Measurements from ENCODE around the gene RHBDF2. TPM values are rescaled to one million over a fixed set of nuclear protein-coding genes. Genes with fewer than 3 reads are reported as not detected.

RHBDF2 gene
- total and polyA plus RNA-seq, 2 donors (not counting 3 experiments of a cell fraction or from before 2014, with no cell fraction given) = 25.5 to 38.5 TPM

DNA sequence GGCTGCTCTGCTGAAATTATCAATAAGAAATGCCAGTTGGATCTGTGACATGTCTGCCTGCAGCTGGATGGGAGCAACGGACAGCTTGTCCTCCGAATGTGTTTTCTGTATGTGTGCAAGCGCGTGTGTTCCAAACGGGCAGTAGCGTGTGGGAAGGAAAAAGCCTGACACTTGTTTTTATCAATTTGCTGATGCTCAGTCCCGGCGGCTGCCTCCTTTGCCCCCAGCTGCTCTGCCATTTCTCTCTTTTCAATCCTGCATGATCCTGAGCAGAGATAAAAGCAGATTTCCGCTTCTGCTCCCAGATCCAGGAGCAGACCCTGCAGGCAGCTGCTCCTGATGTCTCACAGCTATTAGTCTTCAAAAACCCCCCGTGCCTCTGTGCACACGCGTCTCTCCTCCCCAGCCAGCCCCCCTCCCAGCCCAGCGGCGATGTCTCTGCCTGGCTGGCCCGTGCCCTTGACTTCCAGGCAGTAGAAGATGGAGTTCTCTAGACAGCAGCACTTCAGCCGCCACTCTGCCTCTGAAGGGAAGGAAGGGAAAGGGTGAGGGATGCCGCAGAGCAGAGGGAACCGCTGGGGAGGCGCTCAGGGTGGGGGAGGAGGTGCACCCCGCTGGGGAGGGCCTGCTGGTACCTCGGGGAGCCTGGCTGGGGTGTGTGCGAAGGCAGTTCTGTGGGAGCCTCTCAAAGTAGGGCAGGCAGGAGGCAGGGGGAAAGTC, 42.8 kb upstream of the RHBDF2 start:
- intact Hi-C loops (cut with micrococcal nuclease) = no loop called here
- no peak for TF ChIP-seq POLR2AphosphoS5 (IDR thresholded peaks at IDR 0.05; ENCODE audit: insufficient read depth, low read depth, low read length)
- no peak for TF ChIP-seq JUN (IDR thresholded peaks at IDR 0.05; ENCODE audit: borderline replicate concordance, insufficient read depth, insufficient read length, low read depth)
- TF ChIP-seq, protein P1, sequence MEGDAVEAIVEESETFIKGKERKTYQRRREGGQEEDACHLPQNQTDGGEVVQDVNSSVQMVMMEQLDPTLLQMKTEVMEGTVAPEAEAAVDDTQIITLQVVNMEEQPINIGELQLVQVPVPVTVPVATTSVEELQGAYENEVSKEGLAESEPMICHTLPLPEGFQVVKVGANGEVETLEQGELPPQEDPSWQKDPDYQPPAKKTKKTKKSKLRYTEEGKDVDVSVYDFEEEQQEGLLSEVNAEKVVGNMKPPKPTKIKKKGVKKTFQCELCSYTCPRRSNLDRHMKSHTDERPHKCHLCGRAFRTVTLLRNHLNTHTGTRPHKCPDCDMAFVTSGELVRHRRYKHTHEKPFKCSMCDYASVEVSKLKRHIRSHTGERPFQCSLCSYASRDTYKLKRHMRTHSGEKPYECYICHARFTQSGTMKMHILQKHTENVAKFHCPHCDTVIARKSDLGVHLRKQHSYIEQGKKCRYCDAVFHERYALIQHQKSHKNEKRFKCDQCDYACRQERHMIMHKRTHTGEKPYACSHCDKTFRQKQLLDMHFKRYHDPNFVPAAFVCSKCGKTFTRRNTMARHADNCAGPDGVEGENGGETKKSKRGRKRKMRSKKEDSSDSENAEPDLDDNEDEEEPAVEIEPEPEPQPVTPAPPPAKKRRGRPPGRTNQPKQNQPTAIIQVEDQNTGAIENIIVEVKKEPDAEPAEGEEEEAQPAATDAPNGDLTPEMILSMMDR (IDR thresholded peaks at IDR 0.05; ENCODE audit: extremely low read depth in 1 of 2, insufficient read depth in 1 of 2, low read depth in 1 of 2, low read length in 2 of 2) = no peak
- TF ChIP-seq POLR2A (IDR thresholded peaks at IDR 0.05; ENCODE audit: low read depth, low read length) = no peak
- no peak for TF ChIP-seq GATA2 (IDR thresholded peaks at IDR 0.05; ENCODE audit: insufficient read depth, insufficient read length, low read depth, low read length)
- TF ChIP-seq FOS (IDR thresholded peaks at IDR 0.05; ENCODE audit: borderline replicate concordance, insufficient read depth, low read length) = no peak
- TF ChIP-seq MYC (IDR thresholded peaks at IDR 0.05; ENCODE audit: low read depth, low read length) = no peak
- TF ChIP-seq, protein P2, sequence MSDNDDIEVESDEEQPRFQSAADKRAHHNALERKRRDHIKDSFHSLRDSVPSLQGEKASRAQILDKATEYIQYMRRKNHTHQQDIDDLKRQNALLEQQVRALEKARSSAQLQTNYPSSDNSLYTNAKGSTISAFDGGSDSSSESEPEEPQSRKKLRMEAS (IDR thresholded peaks at IDR 0.05; ENCODE audit: insufficient read depth, insufficient read length) = no peak
- no peak for TF ChIP-seq EZH2 (IDR thresholded peaks at IDR 0.05; ENCODE audit: borderline replicate concordance, low read depth, low read length, severe bottlenecking)
- Histone ChIP-seq H3K79me2 (ENCODE audit: control insufficient read depth, insufficient read depth, low read length) (no peaks in the 10 kb centered on the region), H4K20me1 (replicated peaks; ENCODE audit: control insufficient read depth, extremely low read depth, insufficient read depth, low read length) (no peaks in the 10 kb centered on the region), H3K4me3 (replicated peaks in 1 of 3; ENCODE audit: insufficient read depth in 1 of 3, low read depth in 1 of 3, low read length in 3 of 3) (no peak overlapping the region), H3K4me1 (ENCODE audit: control insufficient read depth, extremely low read depth, insufficient read depth, low read length) (peaks cover 10% of the 10 kb centered on the region), H3K9me1 (replicated peaks; ENCODE audit: control insufficient read depth, extremely low read depth, insufficient read depth, low read length) (no peaks in the 10 kb centered on the region), H3K9me3 (replicated peaks; ENCODE audit: control insufficient read depth, insufficient read depth, low read length) (no peaks in the 10 kb centered on the region), H3K9ac (replicated peaks; ENCODE audit: extremely low read depth, insufficient read depth, low read length) (no peak overlapping the region), H3K27ac (ENCODE audit: insufficient read depth, low read depth, low read length) (no peak overlapping the region), H3K27me3 (ENCODE audit: control insufficient read depth in 2 of 2, insufficient read depth in 2 of 2, low read length in 2 of 2) (peaks cover 0 to 5% of the 10 kb centered on the region in 2 experiments), H3K4me2 (ENCODE audit: insufficient read depth, low read length) (no peak overlapping the region), H2AFZ (ENCODE audit: low read depth, low read length) (no peak overlapping the region), H3K36me3 (ENCODE audit: control insufficient read depth in 2 of 2, extremely low read depth in 1 of 2, insufficient read depth in 2 of 2, low read length in 2 of 2) (no peaks in the 10 kb centered on the region)
- no TSS peak for BruUV-seq (replicated peaks)
- dilution Hi-C loops (cut with MboI; ENCODE audit: extremely low pct_ligation_motif_present, low sequenced_read_pairs) = no loop called here
- CTCF ChIA-PET = interaction anchor here (1.0 to 5.6 kb wide), 7 partner anchors 13 to 138 kb away, joined by 3 to 106 read pairs (median 26); no protein-coding TSS in a partner anchor
- POLR2A ChIA-PET = no interaction called here
- FAIRE-seq (no peak), DNase-seq (ENCODE audit: low read depth, low spot score) (no peak)
